GM23248 (cell line): ENCODE measurements around the gene PRR9. TPM values are rescaled to one million over a fixed set of nuclear protein-coding genes. Genes with fewer than 3 reads are reported as not detected.

Experiments used
- DNase-seq: peaks from one replicate; pipeline ENCODE4 v3.0.0-alpha.2; 2015
- H2AFZ ChIP-seq: fragments of 200-600 bp; sonication (generic); 2 replicates; pipeline ENCODE4 v1.6.1; 2016; ENCODE audit warnings: antibody characterized with exemption
- H3F3A ChIP-seq: fragments of 200-600 bp; sonication (generic); 2 replicates; pipeline ENCODE4 v1.6.1; 2016; ENCODE audit warnings: mild to moderate bottlenecking, antibody characterized with exemption, mixed run types; ENCODE audit not compliant: insufficient read depth
- H3K27ac ChIP-seq: fragments of 200-600 bp; sonication (generic); 2 replicates; pipeline ENCODE4 v1.5.1; 2016; ENCODE audit warnings: mild to moderate bottlenecking
- H3K27me3 ChIP-seq: fragments of 200-600 bp; sonication (generic); replicated peaks from 2 replicates; pipeline ENCODE4 v1.6.1; 2016; ENCODE audit warnings: mild to moderate bottlenecking; ENCODE audit not compliant: insufficient read depth
- H3K36me3 ChIP-seq: fragments of 200-600 bp; sonication (generic); 2 replicates; pipeline ENCODE4 v1.6.1; 2016; ENCODE audit warnings: low read depth, mild to moderate bottlenecking
- H3K4me1 ChIP-seq: fragments of 200-600 bp; sonication (generic); 2 replicates; pipeline ENCODE4 v1.6.1; 2016; ENCODE audit warnings: mild to moderate bottlenecking; ENCODE audit not compliant: insufficient read depth
- H3K4me2 ChIP-seq: fragments of 200-600 bp; sonication (generic); one replicate; pipeline ENCODE4 v1.6.1; 2016; ENCODE audit warnings: mild to moderate bottlenecking; ENCODE audit not compliant: unreplicated experiment
- H3K4me3 ChIP-seq: fragments of 200-600 bp; sonication (generic); 2 replicates; pipeline ENCODE4 v1.5.1; 2016; ENCODE audit warnings: mild to moderate bottlenecking
- H3K79me2 ChIP-seq: fragments of 200-600 bp; sonication (generic); 2 replicates; pipeline ENCODE4 v1.6.1; 2016; ENCODE audit warnings: mild to moderate bottlenecking; ENCODE audit not compliant: insufficient read depth
- H3K9ac ChIP-seq: fragments of 200-600 bp; sonication (generic); 2 replicates; pipeline ENCODE4 v1.6.1; 2016; ENCODE audit warnings: mild to moderate bottlenecking
- H3K9me2 ChIP-seq: fragments of 200-600 bp; sonication (generic); 2 replicates; pipeline ENCODE4 v1.6.1; 2016; ENCODE audit warnings: mixed run types, mild to moderate bottlenecking, moderate library complexity; ENCODE audit not compliant: insufficient read depth
- H3K9me3 ChIP-seq: fragments of 200-600 bp; sonication (generic); one replicate; pipeline ENCODE4 v1.6.1; 2017; ENCODE audit warnings: low read depth
- H4K20me1 ChIP-seq: fragments of 200-600 bp; sonication (generic); 2 replicates; pipeline ENCODE4 v1.6.0; 2016; ENCODE audit not compliant: insufficient read depth
- EZH2 ChIP-seq: fragments of 200-600 bp; sonication (generic); IDR thresholded peaks from 2 replicates; pipeline ENCODE4 v1.6.1; 2018; ENCODE audit warnings: antibody characterized with exemption, mild to moderate bottlenecking; ENCODE audit not compliant: insufficient read depth, poor library complexity, severe bottlenecking
- EZH2phosphoT487 ChIP-seq: fragments of 200-600 bp; sonication (generic); IDR thresholded peaks from 2 replicates; pipeline ENCODE4 v1.6.1; 2018; ENCODE audit warnings: antibody characterized with exemption, moderate library complexity, mild to moderate bottlenecking, low read depth; ENCODE audit not compliant: insufficient read depth
- WGBS, 2 experiments: methylation state at CpG; one replicate each; pipeline ENCODE4 v1.1.6; 2015 to 2017; ENCODE audit warnings: low lambda C conversion rate in 2 of 2, low coverage in 1 of 2; ENCODE audit errors: missing lambda C conversion rate in 2 of 2; 5-methylcytosine and 5-hydroxymethylcytosine counted together
- in situ Hi-C: fragments of 300-500 bp; cut with MboI; formaldehyde crosslinking; loops from 2 replicates; pipeline ENCODE4 v1.15.0; 2020
- polyA plus RNA-seq: library from polyadenylated mRNA; unstranded; fragments of >200 nt; fragmentation: Nextera tagmentation; extraction: Ambion mirVana; gene quantifications from 2 replicates; pipeline ENCODE4 v1.2.1, GENCODE V29; 2016
- total RNA-seq: library from RNA; depleted of rRNA; stranded (reverse); fragments of >200 nt; shearing (Covaris generic); gene quantifications from 2 replicates; pipeline ENCODE4 v1.2.3, GENCODE V29; 2014

Gene PRR9
- total and polyA plus RNA-seq, 2 experiments from 2014 or later: 0.30 TPM; not detected in 1

GRCh38 chr1:153250166-153250565 is 32.8 kb downstream of the PRR9 start:
- no peaks in the 10 kb centered on the region for H3K4me1 ChIP-seq
- no peaks in the 10 kb centered on the region for H3K36me3 ChIP-seq
- WGBS, 2 experiments: 0% methylated on average over 1 of the region's 1 CpG
- no peaks in the 10 kb centered on the region for H3K9me3 ChIP-seq
- H3K4me2 ChIP-seq: no peak overlapping the region
- DNase-seq: no peak
- no peaks in the 10 kb centered on the region for H3K9me2 ChIP-seq
- no peak overlapping the region for H2AFZ ChIP-seq
- H3F3A ChIP-seq: no peaks in the 10 kb centered on the region
- H3K27ac ChIP-seq: no peak overlapping the region
- no peak overlapping the region for H3K4me3 ChIP-seq
- H3K79me2 ChIP-seq: no peaks in the 10 kb centered on the region
- peaks cover 11% of the 10 kb centered on the region; the same call in 1 of the 2 replicates for H3K27me3 ChIP-seq
- no peaks in the 10 kb centered on the region for H4K20me1 ChIP-seq
- no peak for TF ChIP-seq EZH2
- TF ChIP-seq EZH2phosphoT487: no peak
- H3K9ac ChIP-seq: no peak overlapping the region
- in situ Hi-C loops: no loop called here

- Histone ChIP-seq H3K4me2 (no peak overlapping the region), H3K9me3 (no peaks in the 10 kb centered on the region), H3K9ac (no peak overlapping the region), H2AFZ (no peak overlapping the region), H3F3A (no peaks in the 10 kb centered on the region), H4K20me1 (no peaks in the 10 kb centered on the region), H3K27ac (no peak overlapping the region), H3K27me3 (peaks cover 11% of the 10 kb centered on the region; the same call in 1 of the 2 replicates), H3K36me3 (no peaks in the 10 kb centered on the region), H3K79me2 (no peaks in the 10 kb centered on the region), H3K4me1 (no peaks in the 10 kb centered on the region), H3K9me2 (no peaks in the 10 kb centered on the region), H3K4me3 (no peak overlapping the region)
- WGBS, 2 experiments: 45 to 51% methylated on average over 2 of the region's 2 CpGs
- DNase-seq: no peak
- in situ Hi-C loops: no loop called here
- TF ChIP-seq EZH2 (no peak), EZH2phosphoT487 (no peak)
Observed at GRCh38 chr1:153251087-153251486, 33.7 kb downstream of the PRR9 start.

DNA sequence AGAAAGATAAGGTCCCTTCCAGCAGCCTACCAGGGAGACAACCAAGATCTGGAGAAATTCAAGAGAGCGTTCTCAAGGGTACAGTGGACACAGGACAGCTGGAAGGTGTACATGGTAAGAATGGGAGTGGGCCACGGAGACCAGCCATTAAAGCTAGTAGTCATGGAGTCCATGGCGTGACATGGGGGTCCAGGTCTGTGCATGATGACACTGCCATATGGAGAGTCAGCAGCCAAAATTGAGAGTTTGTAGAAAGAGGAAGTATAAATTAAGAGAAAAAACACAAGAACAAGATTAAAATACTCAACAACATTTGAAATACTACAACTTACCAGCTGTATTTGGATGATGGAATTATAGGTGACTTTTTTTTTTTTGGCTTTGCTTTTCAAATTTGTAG is 34.2 kb downstream of the PRR9 start:
- DNase-seq: no peak
- H3K36me3 ChIP-seq: no peaks in the 10 kb centered on the region
- no peak overlapping the region for H3K9ac ChIP-seq
- no peak overlapping the region for H3K27ac ChIP-seq
- no peaks in the 10 kb centered on the region for H3F3A ChIP-seq
- no peak overlapping the region for H3K4me2 ChIP-seq
- H3K4me3 ChIP-seq: no peak overlapping the region
- H2AFZ ChIP-seq: no peak overlapping the region
- WGBS, 2 experiments: 35 to 43% methylated on average over 3 of the region's 3 CpGs
- H4K20me1 ChIP-seq: no peaks in the 10 kb centered on the region
- TF ChIP-seq EZH2phosphoT487: no peak
- no peak for TF ChIP-seq EZH2
- no peaks in the 10 kb centered on the region for H3K79me2 ChIP-seq
- H3K4me1 ChIP-seq: no peaks in the 10 kb centered on the region
- in situ Hi-C loops: no loop called here
- H3K27me3 ChIP-seq: peaks cover 9% of the 10 kb centered on the region; the same call in 1 of the 2 replicates
- H3K9me2 ChIP-seq: no peaks in the 10 kb centered on the region
- H3K9me3 ChIP-seq: no peaks in the 10 kb centered on the region

- no peak for DNase-seq
- in situ Hi-C loops: no loop called here
- Histone ChIP-seq H3K27me3 (peaks cover 5% of the 10 kb centered on the region; the same call in 1 of the 2 replicates), H4K20me1 (no peaks in the 10 kb centered on the region), H2AFZ (no peak overlapping the region), H3K79me2 (no peaks in the 10 kb centered on the region), H3K4me1 (no peaks in the 10 kb centered on the region), H3K9me2 (no peaks in the 10 kb centered on the region), H3K9me3 (no peaks in the 10 kb centered on the region), H3K4me2 (no peak overlapping the region), H3K9ac (no peak overlapping the region), H3K36me3 (no peaks in the 10 kb centered on the region), H3K4me3 (no peak overlapping the region), H3F3A (no peaks in the 10 kb centered on the region), H3K27ac (no peak overlapping the region)
- 38 to 47% methylated on average over 4 of the region's 4 CpGs for WGBS, 2 experiments
- TF ChIP-seq EZH2phosphoT487 (no peak), EZH2 (no peak)
Observed at GRCh38 chr1:153251988-153252387, 34.6 kb downstream of the PRR9 start.

GRCh38 chr1:153253076-153253475 is 35.7 kb downstream of the PRR9 start:
- H3K27me3 ChIP-seq: 0 out of 2 replicates have a peak, but pooled peaks cover 5% of the 10 kb centered on the region
- H3K9ac ChIP-seq: no peak overlapping the region
- in situ Hi-C loops: no loop called here
- TF ChIP-seq EZH2 (no peak), EZH2phosphoT487 (no peak)
- no peak for DNase-seq
- H3K4me1 ChIP-seq: no peaks in the 10 kb centered on the region
- H3K36me3 ChIP-seq: no peaks in the 10 kb centered on the region
- H3K9me2 ChIP-seq: no peaks in the 10 kb centered on the region
- no peak overlapping the region for H3K27ac ChIP-seq
- no peak overlapping the region for H2AFZ ChIP-seq
- H3K9me3 ChIP-seq: no peaks in the 10 kb centered on the region
- H3F3A ChIP-seq: no peaks in the 10 kb centered on the region
- H3K4me3 ChIP-seq: no peak overlapping the region
- H3K4me2 ChIP-seq: no peak overlapping the region
- no peaks in the 10 kb centered on the region for H3K79me2 ChIP-seq
- 18 to 27% methylated on average over 2 of the region's 2 CpGs for WGBS, 2 experiments
- no peaks in the 10 kb centered on the region for H4K20me1 ChIP-seq
